B cell (primary cell): ENCODE measurements around the gene ZFYVE19. TPM values are rescaled to one million over a fixed set of nuclear protein-coding genes. Genes with fewer than 3 reads are reported as not detected.

Experiments
- ATAC-seq: fragments of 200-7000 bp; cut with Tn5 transposase; one replicate; pipeline ENCODE4 v1.10.0; 2021; ENCODE audit warnings: low read depth, mild to moderate bottlenecking, moderate number of reproducible peaks, moderate library complexity
- CTCF ChIA-PET: fragments of 350-600 bp; sonication (Branson Sonifier 250); formaldehyde crosslinking; loops from one replicate; lab custom pipeline; 2021; ENCODE audit warnings: antibody characterized with exemption, inconsistent platforms; lab: Charles Lee
- POLR2A ChIA-PET: fragments of 350-600 bp; sonication (Branson Sonifier 250); formaldehyde crosslinking; loops from one replicate; lab custom pipeline; 2021; ENCODE audit warnings: antibody characterized with exemption; lab: Charles Lee
- DNase-seq: peaks from one replicate; pipeline ENCODE4 v3.0.0; 2013
- H2AFZ ChIP-seq: 2 replicates; pipeline ENCODE4 v1.6.1; 2012; ENCODE audit warnings: mild to moderate bottlenecking, low read depth, low read length; ENCODE audit not compliant: insufficient read depth, poor library complexity, severe bottlenecking
- H3K27ac ChIP-seq, 2 donors: 1 replicate in 1 of 2; 2 replicates in 1 of 2; pipeline ENCODE4 v1.5.1; 2012 to 2013; ENCODE audit warnings: low read length in 2 of 2, mild to moderate bottlenecking in 2 of 2, moderate library complexity in 1 of 2
- H3K27me3 ChIP-seq, 4 experiments: fragments of 200-600 bp in 1 of 4; sonication (generic) in 1 of 4; replicated peaks in 1 of 4; 1 replicate in 2 of 4; 2 replicates in 2 of 4; pipeline versions ENCODE4 v1.6.1 to v1.7.0; 2013 to 2016; ENCODE audit warnings: low read length in 3 of 4, mild to moderate bottlenecking in 2 of 4, mixed read lengths in 1 of 4, moderate library complexity in 1 of 4; ENCODE audit not compliant: insufficient read depth in 4 of 4, control insufficient read depth in 3 of 4; ENCODE audit errors: control extremely low read depth in 1 of 4
- H3K36me3 ChIP-seq, 2 experiments: replicated peaks in 1 of 2; 1 replicate in 1 of 2; 2 replicates in 1 of 2; pipeline versions ENCODE4 v1.6.1 to v1.7.1; 2013; ENCODE audit warnings: low read length in 1 of 2; ENCODE audit not compliant: insufficient read depth in 2 of 2, control insufficient read depth in 1 of 2; ENCODE audit errors: control extremely low read depth in 1 of 2, extremely low read depth in 1 of 2
- H3K4me1 ChIP-seq, 2 donors: fragments of 200-600 bp in 1 of 2; sonication (generic) in 1 of 2; 1 replicate in 1 of 2; 2 replicates in 1 of 2; pipeline versions ENCODE4 v1.5.1 to v1.6.1; 2013 to 2017; ENCODE audit warnings: low read length in 2 of 2; ENCODE audit not compliant: control insufficient read depth in 2 of 2, insufficient read depth in 2 of 2
- H3K4me2 ChIP-seq: replicated peaks from 2 replicates; pipeline ENCODE3; 2012; ENCODE audit warnings: mild to moderate bottlenecking, low read depth, low read length; ENCODE audit not compliant: poor library complexity, severe bottlenecking
- H3K4me3 ChIP-seq, 5 experiments: fragments of 200-600 bp in 1 of 5; sonication (generic) in 1 of 5; 1 replicate in 3 of 5; 2 replicates in 2 of 5; pipeline versions ENCODE4 v1.5.1 to v1.7.0; 2011 to 2016; ENCODE audit warnings: low read length in 4 of 5, mild to moderate bottlenecking in 4 of 5, low read depth in 2 of 5, control low read depth in 1 of 5, moderate library complexity in 1 of 5; ENCODE audit not compliant: insufficient read depth in 1 of 5; ENCODE audit errors: control extremely low read depth in 1 of 5, extremely low read depth in 1 of 5
- H3K79me2 ChIP-seq: fragments of 200-600 bp; sonication (generic); one replicate; pipeline ENCODE4 v1.6.0; 2016; ENCODE audit warnings: low read length; ENCODE audit not compliant: control insufficient read depth, insufficient read depth
- H3K9ac ChIP-seq: fragments of 200-600 bp; sonication (generic); 2 replicates; pipeline ENCODE4 v1.6.1; 2017; ENCODE audit warnings: mild to moderate bottlenecking, low read length, moderate library complexity
- H3K9me3 ChIP-seq, 3 donors: one replicate each; pipeline versions ENCODE4 v1.6.1 to v1.7.1; 2013; ENCODE audit warnings: low read length in 2 of 3; ENCODE audit not compliant: control insufficient read depth in 2 of 3, insufficient read depth in 1 of 3; ENCODE audit errors: control extremely low read depth in 1 of 3
- H4K20me1 ChIP-seq: 2 replicates; pipeline ENCODE4 v1.6.0; 2012; ENCODE audit warnings: mild to moderate bottlenecking, low read length; ENCODE audit not compliant: insufficient read depth, control insufficient read depth, poor library complexity, severe bottlenecking
- H3K27ac Mint-ChIP-seq: one replicate; pipeline ENCODE4 v1.8.0; 2021; ENCODE audit warnings: mixed read lengths
- H3K27me3 Mint-ChIP-seq: one replicate; pipeline ENCODE4 v1.8.0; 2021; ENCODE audit warnings: mixed read lengths
- H3K4me1 Mint-ChIP-seq: one replicate; pipeline ENCODE4 v1.8.0; 2021; ENCODE audit warnings: mixed read lengths
- H3K4me3 Mint-ChIP-seq: one replicate; pipeline ENCODE4 v1.8.0; 2021; ENCODE audit warnings: mixed read lengths
- H3K9me3 Mint-ChIP-seq: one replicate; pipeline ENCODE4 v1.8.0; 2022; ENCODE audit warnings: mixed read lengths; ENCODE audit not compliant: insufficient read depth
- EZH2 ChIP-seq: IDR thresholded peaks from 2 replicates; pipeline ENCODE4 v1.6.1; 2012; ENCODE audit warnings: borderline replicate concordance, low read depth, mild to moderate bottlenecking, moderate library complexity, low read length; ENCODE audit not compliant: insufficient read depth, poor library complexity, severe bottlenecking
- WGBS: methylation state at CpG from one replicate; pipeline ENCODE4 v1.1.5; 2013; ENCODE audit warnings: missing lambda C conversion rate; ENCODE audit not compliant: insufficient coverage; 5-methylcytosine and 5-hydroxymethylcytosine counted together
- intact Hi-C: fragments of 100-400 bp; cut with micrococcal nuclease; formaldehyde crosslinking; loops from one replicate; pipeline ENCODE4 v1.10.0; 2022
- polyA plus RNA-seq: library from polyadenylated mRNA; depleted of rRNA; stranded (reverse); fragments of >200 nt; gene quantifications from 2 replicates; pipeline ENCODE4 v1.2.3, GENCODE V29; 2012
- total RNA-seq, 2 donors: library from RNA; stranded (reverse); fragments of 120-200 nt in 1 of 2; gene quantifications; 1 replicate in 1 of 2; 2 replicates in 1 of 2; pipeline versions ENCODE4 v1.2.3 to v1.2.4, GENCODE V29; 2013 to 2022
- TF ChIP-seq, protein P1 (sequence below): fragments of 200-600 bp; IDR thresholded peaks from one replicate; pipeline ENCODE4 v1.8.0; 2022; ENCODE audit warnings: antibody characterized with exemption, mild to moderate bottlenecking

Gene ZFYVE19
- total and polyA plus RNA-seq, 2 donors (not counting 1 experiment from before 2014, with no cell fraction given): 29.4 to 60.5 TPM

DNA sequence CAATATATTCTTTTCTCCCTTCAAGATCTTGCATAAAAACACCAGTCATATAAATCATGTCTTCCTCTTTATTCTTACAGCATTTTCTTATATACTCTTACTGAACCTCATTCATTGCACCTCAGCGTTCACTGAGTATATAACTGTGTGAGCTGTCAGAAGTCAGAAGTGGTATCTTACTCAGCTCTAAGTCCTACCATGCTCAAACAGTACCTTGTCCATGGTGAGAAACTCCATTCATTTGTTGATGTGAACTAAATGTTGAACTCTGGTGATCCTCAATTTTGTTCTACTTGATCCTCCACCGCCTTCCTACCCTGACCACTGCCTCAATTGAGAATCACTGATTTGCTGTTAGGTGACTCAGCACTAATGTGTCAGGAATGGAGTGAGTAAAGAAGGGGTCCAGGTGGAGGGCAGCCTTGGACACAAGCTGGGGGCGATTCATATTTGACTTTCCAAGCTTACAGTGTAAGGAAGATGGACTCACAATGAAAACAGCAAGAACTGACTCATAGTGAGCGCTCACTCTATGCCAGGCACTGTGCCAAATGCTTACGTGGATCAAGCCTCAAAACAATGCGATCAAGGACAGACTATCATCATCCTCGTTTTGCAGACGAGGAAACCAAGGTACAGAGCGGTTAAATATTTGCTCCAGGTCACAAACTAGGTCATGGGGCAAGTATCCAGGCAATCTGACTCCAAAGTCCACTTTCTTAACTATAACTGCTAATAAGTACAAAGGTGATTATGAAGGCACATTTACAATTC lies 13.5 kb upstream of the ZFYVE19 start:
- no peak for TF ChIP-seq EZH2
- TF ChIP-seq, protein P1, sequence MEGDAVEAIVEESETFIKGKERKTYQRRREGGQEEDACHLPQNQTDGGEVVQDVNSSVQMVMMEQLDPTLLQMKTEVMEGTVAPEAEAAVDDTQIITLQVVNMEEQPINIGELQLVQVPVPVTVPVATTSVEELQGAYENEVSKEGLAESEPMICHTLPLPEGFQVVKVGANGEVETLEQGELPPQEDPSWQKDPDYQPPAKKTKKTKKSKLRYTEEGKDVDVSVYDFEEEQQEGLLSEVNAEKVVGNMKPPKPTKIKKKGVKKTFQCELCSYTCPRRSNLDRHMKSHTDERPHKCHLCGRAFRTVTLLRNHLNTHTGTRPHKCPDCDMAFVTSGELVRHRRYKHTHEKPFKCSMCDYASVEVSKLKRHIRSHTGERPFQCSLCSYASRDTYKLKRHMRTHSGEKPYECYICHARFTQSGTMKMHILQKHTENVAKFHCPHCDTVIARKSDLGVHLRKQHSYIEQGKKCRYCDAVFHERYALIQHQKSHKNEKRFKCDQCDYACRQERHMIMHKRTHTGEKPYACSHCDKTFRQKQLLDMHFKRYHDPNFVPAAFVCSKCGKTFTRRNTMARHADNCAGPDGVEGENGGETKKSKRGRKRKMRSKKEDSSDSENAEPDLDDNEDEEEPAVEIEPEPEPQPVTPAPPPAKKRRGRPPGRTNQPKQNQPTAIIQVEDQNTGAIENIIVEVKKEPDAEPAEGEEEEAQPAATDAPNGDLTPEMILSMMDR: no peak
- Histone ChIP-seq H3K27ac (no peak overlapping the region), H2AFZ (no peak overlapping the region), H3K4me2 (no peak overlapping the region), H3K79me2 (peaks cover 82% of the 10 kb centered on the region), H4K20me1 (peaks cover 35% of the 10 kb centered on the region), H3K36me3 (peaks cover 2 to 18% of the 10 kb centered on the region in 2 experiments), H3K27me3 (no peaks in the 10 kb centered on the region), H3K4me3 (no peak overlapping the region), H3K9me3 (no peaks in the 10 kb centered on the region), H3K9ac (no peak overlapping the region), H3K4me1 (no peaks in the 10 kb centered on the region)
- H3K9me3 Mint-ChIP-seq: no peaks in the 10 kb centered on the region
- H3K4me1 Mint-ChIP-seq: peaks cover 11% of the 10 kb centered on the region
- intact Hi-C loops: no loop called here
- no peak for ATAC-seq
- H3K27ac Mint-ChIP-seq: no peak overlapping the region
- no peak for DNase-seq
- WGBS: 92% methylated on average over 7 of the region's 9 CpGs
- ChIA-PET CTCF (interaction anchor here (0.7 kb wide), 1 partner anchor 980 kb away, joined by 3 read pairs; no protein-coding TSS in a partner anchor), POLR2A (no interaction called here)
- no peaks in the 10 kb centered on the region for H3K27me3 Mint-ChIP-seq
- no peak overlapping the region for H3K4me3 Mint-ChIP-seq

DNA sequence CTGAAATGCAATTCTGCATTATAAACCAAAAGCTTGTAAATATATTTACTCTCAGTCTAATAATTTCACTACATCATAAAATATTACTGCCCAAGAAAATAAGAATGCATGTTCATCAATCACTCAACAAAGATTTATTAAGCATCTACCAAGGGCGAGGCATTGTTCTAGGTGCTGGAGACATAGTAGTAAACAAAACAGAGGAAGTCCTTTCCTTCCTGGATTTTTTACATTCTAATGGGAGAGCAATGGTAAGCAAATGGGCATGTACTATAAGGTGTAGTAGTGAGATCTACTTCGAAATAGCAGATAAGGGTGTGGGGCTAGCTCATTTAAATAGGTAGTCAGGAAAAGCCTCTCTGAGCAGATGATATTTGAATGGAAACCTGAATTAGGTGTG lies 10.8 kb upstream of the ZFYVE19 start:
- no peak for TF ChIP-seq EZH2
- TF ChIP-seq, protein P1: no peak
- H3K79me2 ChIP-seq: peaks cover 88% of the 10 kb centered on the region
- H3K36me3 ChIP-seq: peaks cover 0 to 21% of the 10 kb centered on the region in 2 experiments
- ChIA-PET CTCF (interaction anchor here (0.9 to 1.5 kb wide), 2 partner anchors 14 to 82 kb away, joined by 3 to 6 read pairs; no protein-coding TSS in a partner anchor), POLR2A (no interaction called here)
- no peak for ATAC-seq
- H3K4me3 ChIP-seq: no peak overlapping the region
- H3K9ac ChIP-seq: no peak overlapping the region
- H3K27ac ChIP-seq: no peak overlapping the region
- peaks cover 12% of the 10 kb centered on the region for H3K4me1 Mint-ChIP-seq
- H3K4me1 ChIP-seq: no peaks in the 10 kb centered on the region
- H2AFZ ChIP-seq: no peak overlapping the region
- H4K20me1 ChIP-seq: peaks cover 37% of the 10 kb centered on the region
- no peak overlapping the region for H3K27ac Mint-ChIP-seq
- H3K27me3 ChIP-seq: no peaks in the 10 kb centered on the region
- H3K27me3 Mint-ChIP-seq: no peaks in the 10 kb centered on the region
- H3K4me3 Mint-ChIP-seq: no peak overlapping the region
- no peak for DNase-seq
- intact Hi-C loops: no loop called here
- H3K9me3 Mint-ChIP-seq: no peaks in the 10 kb centered on the region
- WGBS: 90% methylated on average over 1 of the region's 2 CpGs
- H3K9me3 ChIP-seq: no peaks in the 10 kb centered on the region
- no peak overlapping the region for H3K4me2 ChIP-seq
